Inferior parietal cortex (tissue), 1 donor: ENCODE measurements around the gene ZNF638.
A peak's percentile ranks its signal among the peaks of the same experiment; 100 is the strongest.

Source experiments
- DNase-seq: peaks from one replicate; pipeline ENCODE4 v3.0.0-alpha.2; 2016; ENCODE audit errors: extremely low spot score

ZNF638 gene

GRCh38 chr2:71336802-71337201, 5.2 kb downstream of the ZNF638 start:
- DNase-seq, result no peak

DNA sequence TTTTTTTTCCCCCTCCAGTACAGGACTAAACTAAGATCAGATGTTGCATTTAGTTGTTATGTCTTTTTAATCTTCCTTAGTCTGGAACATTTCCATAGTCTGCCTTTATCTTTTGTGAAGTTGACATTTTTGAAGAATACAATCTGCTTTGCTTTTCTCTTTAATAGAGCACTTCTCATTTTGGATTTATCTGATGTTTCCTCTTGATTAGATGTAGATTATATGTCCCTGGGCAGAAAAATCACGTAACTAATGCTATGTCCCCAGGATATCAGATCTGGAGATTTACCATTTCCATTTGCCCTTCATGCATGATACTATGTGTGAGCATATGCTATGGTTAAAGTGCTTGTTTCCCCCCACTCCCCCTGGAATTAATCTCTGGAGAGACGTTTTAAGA, 6.2 kb downstream of the ZNF638 start:
- DNase-seq, result no peak

GRCh38 chr2:71339685-71340084, 8.1 kb downstream of the ZNF638 start:
- DNase-seq, result no peak

DNA sequence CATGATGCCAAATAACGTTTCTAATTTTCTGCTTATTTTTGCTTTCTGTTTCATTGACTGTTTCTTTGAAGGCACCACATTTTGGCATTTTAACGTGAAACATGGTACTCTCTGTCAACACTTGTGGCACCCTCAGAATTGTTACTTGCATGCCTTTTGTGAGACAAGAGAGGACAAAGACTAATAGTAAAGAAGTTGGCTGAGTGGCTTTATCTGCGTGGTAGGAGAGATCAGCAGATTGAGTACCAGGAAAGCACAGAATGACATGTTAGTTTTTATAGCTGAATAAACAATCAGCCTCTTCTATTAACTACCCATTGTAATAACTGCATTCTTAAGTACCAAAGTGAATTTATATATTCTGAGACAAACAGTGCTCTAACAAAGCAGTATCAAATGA, 8.6 kb downstream of the ZNF638 start:
- DNase-seq, result no peak

DNA sequence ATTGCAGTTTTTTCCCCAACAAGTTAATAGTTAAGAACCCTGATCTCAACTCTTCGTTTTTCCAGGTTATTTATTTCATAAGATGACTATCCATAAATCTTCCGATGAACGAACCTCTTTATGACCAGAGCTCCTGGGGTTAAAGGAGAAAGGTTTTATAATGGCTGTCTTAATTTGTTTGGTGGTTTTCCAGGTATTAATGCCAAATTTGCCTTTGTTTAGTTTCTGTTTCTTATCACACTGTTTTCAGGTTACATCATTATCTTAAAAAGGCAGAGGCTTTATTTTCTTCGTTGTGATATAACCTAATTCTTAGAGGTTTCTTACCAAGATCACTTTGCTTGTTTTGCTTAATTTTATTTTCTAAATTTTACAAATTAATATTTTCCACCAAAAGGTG, 10.1 kb downstream of the ZNF638 start:
- DNase-seq, result no peak

- DNase-seq, result no peak
Observed at GRCh38 chr2:71346065-71346464, 14.5 kb downstream of the ZNF638 start.

DNA sequence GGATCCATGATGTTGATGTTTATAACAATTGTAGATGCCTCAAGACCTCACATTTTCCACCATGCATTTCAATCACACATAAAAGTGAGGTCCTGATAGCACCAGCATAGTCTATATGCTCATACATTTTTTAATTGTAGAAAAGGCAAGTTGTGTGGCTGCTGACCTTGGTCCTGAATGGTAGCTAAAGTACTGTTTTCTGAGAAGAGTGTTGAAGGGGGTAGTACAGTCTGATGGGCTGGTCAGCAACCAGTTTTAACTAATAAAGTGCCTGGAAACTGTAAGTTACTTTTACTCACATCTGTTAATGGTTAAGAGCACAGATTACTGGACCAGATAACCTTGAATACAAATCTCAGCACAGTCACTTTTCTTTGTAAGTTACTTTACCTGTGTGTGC, 15.9 kb downstream of the ZNF638 start:
- DNase-seq, result no peak

DNA sequence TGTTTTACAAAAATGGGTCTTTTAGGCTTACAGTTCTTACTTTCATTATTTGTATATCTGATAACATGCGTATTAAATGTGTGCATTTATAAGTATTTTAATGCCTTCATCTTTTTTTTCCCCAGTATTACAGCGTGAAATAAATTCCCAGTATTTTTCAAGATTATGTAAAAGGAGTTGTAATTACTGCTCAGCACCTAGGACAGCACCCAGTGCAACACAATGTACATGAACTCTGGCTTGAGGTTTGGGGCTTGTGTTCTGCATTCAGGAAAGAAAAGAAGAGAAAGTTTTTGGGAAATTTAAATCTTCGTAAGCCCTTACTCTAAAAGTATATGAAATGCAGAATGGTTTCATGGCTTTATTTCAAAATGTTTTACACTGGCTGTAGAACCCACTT, 16.7 kb downstream of the ZNF638 start:
- no peak for DNase-seq

DNA sequence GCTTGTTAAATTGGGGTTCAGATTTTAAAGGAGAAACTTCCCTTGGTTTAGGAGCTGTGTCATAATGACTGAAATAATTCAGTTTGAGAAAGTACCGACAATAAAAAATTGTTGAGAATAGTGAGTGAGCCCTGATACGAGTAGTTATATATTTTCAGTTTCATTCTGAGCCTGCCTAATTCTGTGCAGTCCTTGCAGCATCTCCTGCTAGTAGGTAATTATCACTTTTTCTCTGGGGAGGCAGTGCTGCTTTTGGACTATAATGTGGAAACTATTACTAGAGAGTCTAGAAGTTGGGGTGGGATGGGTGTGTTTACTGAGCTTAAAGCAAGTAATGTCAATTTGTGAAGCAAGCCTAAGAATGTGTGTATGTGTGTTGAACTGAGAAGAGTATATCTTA, 21.7 kb downstream of the ZNF638 start:
- DNase-seq, result no peak

DNA sequence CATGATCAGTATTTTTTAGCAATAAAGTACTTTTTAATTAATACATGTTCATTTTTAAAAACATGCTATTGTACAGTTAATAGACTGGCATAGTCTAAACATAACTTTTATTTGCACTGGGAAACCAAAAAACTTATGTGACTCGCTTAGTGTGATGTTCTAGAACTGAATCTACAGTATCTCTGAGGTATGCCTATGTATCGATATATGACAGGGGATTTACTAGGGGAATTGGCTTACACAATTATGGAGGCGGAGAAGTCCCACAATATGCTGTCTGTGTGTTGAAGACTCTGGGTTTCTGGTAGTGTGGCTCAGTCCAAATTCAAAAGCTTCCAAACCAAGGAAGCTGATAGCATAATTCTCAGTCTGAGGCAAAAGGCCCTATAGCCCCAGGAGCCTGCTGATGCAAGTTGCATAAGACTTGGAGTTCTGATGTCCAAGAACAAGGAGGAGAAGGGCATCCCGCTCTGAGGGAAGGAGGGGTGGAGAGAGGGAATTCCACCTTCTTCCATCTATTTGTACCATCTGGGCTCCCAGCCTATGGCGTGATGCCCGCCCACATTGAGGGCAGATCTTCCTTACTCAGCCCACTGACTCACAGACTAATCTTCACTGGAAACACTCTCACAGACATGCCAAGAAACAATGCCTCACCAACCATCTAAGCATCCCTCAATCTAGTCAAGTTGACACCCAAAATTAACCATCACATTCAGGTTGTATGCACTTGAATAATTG, 27.5 kb downstream of the ZNF638 start:
- DNase-seq, result peak; percentile 20

GRCh38 chr2:71360434-71360975, 28.9 kb downstream of the ZNF638 start:
- DNase-seq, result no peak

DNA sequence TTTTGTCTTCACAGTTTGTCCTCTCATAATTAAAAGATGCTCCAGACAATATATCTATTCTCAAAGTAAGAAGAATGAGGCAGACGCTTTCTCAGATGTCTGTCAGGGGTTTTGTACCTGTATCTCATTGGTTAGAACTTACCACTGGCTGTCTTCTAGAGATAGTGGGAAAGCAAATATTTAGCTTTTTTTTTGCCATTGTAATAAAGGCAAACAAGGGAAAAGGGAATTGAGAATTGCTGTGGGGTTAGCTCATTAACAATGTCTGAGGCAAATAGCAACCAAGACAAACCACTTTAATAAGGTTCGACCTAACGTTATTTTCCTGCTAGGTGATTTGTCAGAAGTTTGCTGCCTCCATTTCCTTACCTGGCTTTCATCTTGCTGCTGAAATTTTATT, 30.0 kb downstream of the ZNF638 start:
- no peak for DNase-seq

DNA sequence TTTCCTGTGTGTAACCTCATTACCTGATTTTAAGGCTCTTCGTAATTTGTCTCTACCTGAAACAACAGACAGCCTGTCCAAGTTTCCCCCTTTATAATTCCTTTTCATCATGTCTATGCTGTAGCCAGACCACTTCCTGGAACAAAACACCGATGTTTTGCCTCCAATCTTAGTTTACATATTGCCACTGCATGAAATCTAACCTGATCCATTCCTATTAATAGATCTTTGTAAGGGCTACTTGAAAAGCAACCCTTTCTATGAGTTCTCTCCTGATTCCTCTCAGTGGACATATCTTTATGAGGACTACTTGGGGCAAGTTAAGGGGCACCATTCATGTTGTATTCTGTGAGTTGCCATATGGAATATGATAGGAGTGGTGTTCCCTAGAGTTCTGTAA, 30.9 kb downstream of the ZNF638 start:
- DNase-seq, result no peak

DNA sequence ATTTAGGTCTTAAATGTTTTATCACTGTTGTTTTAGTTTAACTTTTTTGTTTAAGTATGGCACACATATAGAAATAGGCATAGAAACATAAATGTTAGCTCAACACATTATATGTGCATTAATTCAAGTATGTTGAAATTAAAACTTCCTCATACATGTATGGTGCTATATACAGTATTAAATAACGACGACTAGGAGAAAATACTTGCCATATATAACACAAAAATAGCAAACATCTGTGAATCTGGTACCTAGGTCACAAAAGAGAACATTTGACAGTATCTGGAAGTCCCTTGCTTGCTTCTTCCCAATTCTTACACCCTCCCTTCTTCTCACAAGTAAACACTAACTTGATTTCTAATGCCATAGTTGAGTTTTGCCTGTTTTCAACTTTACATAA, 38.4 kb downstream of the ZNF638 start:
- no peak for DNase-seq

- no peak for DNase-seq
Observed at GRCh38 chr2:71372042-71372441, 40.5 kb downstream of the ZNF638 start.

DNA sequence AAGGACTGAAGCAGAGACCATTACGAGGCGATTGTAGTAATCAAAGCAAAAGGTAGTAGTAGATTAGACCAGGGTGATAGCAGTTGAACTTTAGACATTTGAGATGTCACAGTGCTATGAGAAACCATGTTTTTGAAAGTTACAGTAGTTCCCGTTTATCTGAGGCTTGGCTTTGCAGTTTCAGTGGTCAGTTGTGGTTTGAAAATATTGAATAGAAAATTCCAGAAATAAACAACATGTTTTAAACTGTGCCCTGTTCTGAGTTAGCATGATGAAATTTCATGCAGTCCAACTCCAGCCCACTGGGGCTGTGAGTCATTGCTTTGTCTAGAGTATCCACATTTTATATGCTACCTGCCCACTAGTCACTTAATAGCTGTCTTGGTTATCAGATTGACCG, 47.5 kb downstream of the ZNF638 start:
- no peak for DNase-seq

DNA sequence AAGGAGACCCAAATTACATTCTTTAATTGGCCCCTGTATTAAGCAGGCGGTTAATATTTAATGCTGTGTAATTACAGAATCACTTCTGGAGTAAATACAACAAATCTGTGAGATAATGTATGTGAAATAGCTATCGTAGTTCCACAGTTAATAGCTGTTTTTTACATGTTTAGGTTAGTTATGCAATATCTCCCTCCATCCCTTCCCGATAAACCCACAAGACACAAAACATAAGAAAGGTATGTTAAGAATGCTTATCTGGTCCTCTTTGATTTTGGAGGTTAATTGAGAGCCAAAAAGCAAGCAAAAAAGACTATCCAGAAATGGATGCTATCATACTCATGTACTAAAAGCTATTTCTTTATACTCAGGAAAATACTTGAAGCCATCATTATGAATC, 49.1 kb downstream of the ZNF638 start:
- DNase-seq, result no peak

GRCh38 chr2:71385012-71385411, 53.4 kb downstream of the ZNF638 start:
- no peak for DNase-seq

DNA sequence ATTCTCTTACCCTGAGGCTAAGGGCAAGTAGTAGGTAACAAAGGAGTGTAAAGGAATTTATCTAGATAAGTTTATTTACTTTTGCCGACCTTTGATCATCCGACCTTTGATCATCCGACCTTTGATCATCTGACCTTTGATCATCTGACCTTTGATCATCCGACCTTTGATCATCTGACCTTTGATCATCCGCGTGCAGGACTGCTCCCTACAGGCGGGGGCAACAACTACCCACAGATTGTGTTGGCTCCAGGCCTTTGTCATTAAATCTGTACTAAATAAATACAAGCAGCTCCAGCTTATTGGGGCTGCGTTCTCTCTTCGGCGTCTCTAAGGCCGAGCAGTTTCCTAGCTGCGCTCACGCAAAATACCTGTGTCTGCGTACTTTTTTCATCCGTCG, 56.6 kb downstream of the ZNF638 start:
- DNase-seq, result no peak

DNA sequence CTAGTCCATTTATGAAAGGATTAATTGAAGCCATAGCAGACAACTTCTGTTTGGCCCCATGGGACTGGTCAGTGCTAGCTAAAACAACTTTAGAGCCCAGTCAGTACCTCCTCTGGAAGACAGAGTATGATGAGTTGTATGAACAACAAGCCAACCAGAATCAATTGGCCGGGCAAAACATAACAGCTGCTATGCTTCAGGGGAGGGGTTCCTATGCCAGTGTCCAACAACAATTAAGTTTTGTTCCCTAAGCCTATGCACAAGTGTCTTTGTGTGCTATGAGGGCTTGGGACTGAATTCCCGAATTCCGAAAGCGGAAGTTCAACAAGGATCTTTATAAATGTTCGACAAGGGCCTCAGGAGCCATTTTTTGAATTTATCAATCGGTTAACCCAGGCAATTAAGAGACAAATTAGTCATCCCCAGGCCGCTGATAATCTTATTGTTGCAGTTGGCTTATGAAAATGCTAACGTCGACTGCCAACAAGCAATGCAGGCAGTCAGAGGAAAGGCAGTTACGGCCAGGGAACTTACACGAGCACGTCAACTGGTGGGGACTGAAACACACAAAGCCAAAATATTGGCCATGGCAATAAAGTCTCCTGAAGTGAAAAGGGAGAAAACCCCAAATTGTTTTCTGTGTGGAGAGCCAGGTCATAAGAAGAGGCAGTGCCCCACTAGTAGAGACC, 57.9 kb downstream of the ZNF638 start:
- DNase-seq, result peak; percentile 67

DNA sequence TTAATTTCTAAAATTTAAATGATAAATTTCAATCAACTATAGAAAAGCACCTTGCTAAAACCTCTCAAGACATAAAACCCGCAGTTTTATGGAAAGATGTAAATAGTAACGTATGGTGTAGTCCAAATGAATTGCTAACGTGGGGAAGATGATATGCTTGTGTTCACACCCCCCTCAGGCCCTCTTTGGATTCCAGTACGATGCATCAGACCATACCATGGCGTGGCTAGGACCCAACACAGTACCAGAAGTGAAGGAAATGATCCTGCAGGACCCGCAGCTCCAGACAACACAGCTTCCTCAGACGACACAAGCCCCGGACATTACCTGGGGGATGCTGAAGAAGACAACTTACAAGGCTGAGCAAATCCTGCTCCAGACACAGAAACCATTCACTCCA, 61.6 kb downstream of the ZNF638 start:
- no peak for DNase-seq

DNA sequence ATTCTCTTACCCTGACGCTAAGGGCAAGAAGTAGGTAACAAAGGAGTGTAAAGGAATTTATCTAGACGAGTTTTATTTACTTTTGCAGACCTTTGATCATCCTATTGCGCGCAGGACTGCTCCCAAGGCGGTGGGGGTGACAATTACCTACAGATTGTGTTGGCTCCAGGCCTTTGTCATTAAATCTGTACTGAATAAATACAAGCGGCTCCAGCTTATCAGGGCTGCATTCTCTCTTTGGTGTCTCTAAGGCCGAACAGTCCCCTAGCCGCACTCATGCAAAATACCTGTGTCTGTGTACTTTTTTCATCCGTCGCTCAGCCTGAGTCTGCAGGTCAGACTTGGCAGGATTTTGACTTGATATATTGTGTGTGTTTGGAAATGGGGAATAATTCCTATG, 63.9 kb downstream of the ZNF638 start:
- no peak for DNase-seq

GRCh38 chr2:71402427-71402826, 70.8 kb downstream of the ZNF638 start:
- DNase-seq, result no peak
